Upper lobe of left lung (tissue), 4 donors: Measurements from ENCODE around the gene GRM3.

Source experiments
- EP300 ChIP-seq, 4 donors: sonication (generic); formaldehyde crosslinking; IDR thresholded peaks; one replicate each; pipeline ENCODE4 v1.5.1; 2017; ENCODE audit warnings: antibody characterized with exemption in 4 of 4, control low read depth in 2 of 4
- POLR2A ChIP-seq, 4 donors: fragments of 450-650 bp; IDR thresholded peaks; one replicate each; pipeline ENCODE4 v1.5.1; 2016 to 2017; ENCODE audit warnings: antibody characterized with exemption in 4 of 4, mild to moderate bottlenecking in 2 of 4
- POLR2AphosphoS5 ChIP-seq, 2 donors: sonication (generic); formaldehyde crosslinking; IDR thresholded peaks; one replicate each; pipeline ENCODE4 v1.5.1; 2017; ENCODE audit warnings: antibody characterized with exemption in 2 of 2
- TF ChIP-seq, protein P1 (sequence below), 6 experiments: fragments of 450-650 bp in 4 of 6; fragments of 200-600 bp in 2 of 6; sonication (generic) in 2 of 6; IDR thresholded peaks; one replicate each; pipeline ENCODE4 v1.5.1; 2016 to 2019; ENCODE audit warnings: antibody characterized with exemption in 6 of 6

DNA sequence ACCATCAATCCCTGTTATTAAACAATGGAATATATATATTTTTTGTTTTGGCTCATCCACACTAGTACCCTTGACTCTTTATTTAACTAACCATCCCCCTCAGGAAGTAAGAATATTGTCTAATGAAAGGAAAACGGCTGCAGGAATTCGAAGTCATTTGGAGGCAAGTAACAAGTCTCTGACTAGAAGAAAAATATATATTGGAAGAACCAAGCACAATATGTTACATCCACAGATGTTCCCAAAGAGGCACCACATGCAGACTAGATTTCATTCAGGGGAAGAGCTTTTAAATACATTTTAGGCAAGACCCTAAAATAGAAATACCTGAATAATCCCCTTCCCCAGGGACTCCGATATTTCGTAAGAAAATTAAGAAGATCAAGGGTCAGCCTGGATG lies 104.5 kb downstream of the GRM3 start:
- TF ChIP-seq, protein P1, sequence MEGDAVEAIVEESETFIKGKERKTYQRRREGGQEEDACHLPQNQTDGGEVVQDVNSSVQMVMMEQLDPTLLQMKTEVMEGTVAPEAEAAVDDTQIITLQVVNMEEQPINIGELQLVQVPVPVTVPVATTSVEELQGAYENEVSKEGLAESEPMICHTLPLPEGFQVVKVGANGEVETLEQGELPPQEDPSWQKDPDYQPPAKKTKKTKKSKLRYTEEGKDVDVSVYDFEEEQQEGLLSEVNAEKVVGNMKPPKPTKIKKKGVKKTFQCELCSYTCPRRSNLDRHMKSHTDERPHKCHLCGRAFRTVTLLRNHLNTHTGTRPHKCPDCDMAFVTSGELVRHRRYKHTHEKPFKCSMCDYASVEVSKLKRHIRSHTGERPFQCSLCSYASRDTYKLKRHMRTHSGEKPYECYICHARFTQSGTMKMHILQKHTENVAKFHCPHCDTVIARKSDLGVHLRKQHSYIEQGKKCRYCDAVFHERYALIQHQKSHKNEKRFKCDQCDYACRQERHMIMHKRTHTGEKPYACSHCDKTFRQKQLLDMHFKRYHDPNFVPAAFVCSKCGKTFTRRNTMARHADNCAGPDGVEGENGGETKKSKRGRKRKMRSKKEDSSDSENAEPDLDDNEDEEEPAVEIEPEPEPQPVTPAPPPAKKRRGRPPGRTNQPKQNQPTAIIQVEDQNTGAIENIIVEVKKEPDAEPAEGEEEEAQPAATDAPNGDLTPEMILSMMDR (IDR thresholded peaks at IDR 0.05), result no peak
- TF ChIP-seq EP300 (IDR thresholded peaks at IDR 0.05), result no peak
- TF ChIP-seq POLR2AphosphoS5 (IDR thresholded peaks at IDR 0.05), result no peak
- no peak for TF ChIP-seq POLR2A (IDR thresholded peaks at IDR 0.05)
